Measurements from ENCODE around the gene GGTA1.

GRCh38 chr9:121538221-121538620 is 38.6 kb upstream of the GGTA1 start:
- TF ChIP-seq, protein P1, sequence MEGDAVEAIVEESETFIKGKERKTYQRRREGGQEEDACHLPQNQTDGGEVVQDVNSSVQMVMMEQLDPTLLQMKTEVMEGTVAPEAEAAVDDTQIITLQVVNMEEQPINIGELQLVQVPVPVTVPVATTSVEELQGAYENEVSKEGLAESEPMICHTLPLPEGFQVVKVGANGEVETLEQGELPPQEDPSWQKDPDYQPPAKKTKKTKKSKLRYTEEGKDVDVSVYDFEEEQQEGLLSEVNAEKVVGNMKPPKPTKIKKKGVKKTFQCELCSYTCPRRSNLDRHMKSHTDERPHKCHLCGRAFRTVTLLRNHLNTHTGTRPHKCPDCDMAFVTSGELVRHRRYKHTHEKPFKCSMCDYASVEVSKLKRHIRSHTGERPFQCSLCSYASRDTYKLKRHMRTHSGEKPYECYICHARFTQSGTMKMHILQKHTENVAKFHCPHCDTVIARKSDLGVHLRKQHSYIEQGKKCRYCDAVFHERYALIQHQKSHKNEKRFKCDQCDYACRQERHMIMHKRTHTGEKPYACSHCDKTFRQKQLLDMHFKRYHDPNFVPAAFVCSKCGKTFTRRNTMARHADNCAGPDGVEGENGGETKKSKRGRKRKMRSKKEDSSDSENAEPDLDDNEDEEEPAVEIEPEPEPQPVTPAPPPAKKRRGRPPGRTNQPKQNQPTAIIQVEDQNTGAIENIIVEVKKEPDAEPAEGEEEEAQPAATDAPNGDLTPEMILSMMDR (IDR thresholded peaks at IDR 0.05) = no peak
- no peak for TF ChIP-seq POLR2A (IDR thresholded peaks at IDR 0.05)

Measured in prostate gland (tissue), 2 donors.